GM23248 (cell line): Measurements from ENCODE around the gene SPNS3.

Source experiments
- EZH2 ChIP-seq: fragments of 200-600 bp; sonication (generic); IDR thresholded peaks from 2 replicates; pipeline ENCODE4 v1.6.1; 2018; ENCODE audit warnings: antibody characterized with exemption, mild to moderate bottlenecking; ENCODE audit not compliant: insufficient read depth, poor library complexity, severe bottlenecking
- EZH2phosphoT487 ChIP-seq: fragments of 200-600 bp; sonication (generic); IDR thresholded peaks from 2 replicates; pipeline ENCODE4 v1.6.1; 2018; ENCODE audit warnings: antibody characterized with exemption, moderate library complexity, mild to moderate bottlenecking, low read depth; ENCODE audit not compliant: insufficient read depth

DNA sequence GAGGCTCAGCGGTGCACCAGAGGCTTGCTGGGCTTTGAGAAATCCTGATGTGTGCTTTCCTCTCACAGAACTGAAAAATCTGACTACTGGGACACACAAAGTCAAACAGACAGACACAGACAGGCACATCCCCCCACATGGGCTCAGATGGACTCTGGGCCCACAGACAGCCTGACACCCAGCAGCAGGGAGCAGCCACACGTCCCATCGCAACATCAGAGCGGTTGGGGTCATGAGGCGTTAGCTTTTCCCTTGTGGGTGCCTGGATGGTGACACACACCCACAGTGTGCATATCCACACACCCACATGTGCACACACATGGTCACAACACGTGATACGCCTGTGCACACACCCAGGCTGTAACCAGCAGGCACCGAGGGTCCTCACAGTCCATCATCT lies 6.3 kb downstream of the SPNS3 start:
- TF ChIP-seq EZH2 (no peak), EZH2phosphoT487 (no peak)
